Putamen (tissue), 1 donor: Measurements from ENCODE around the gene CANT1.

ENCODE experiments used
- DNase-seq: peaks from one replicate; pipeline ENCODE4 v3.0.0-alpha.2; 2016; ENCODE audit warnings: low spot score

Gene CANT1

GRCh38 chr17:79009397-79010303, at the start of gene CANT1:
TSS of gene CANT1 (minus strand) at chr17:79009764. CDS start at chr17:78997622, 12,142 bp downstream.
- DNase-seq, result peak; percentile 84

DNA sequence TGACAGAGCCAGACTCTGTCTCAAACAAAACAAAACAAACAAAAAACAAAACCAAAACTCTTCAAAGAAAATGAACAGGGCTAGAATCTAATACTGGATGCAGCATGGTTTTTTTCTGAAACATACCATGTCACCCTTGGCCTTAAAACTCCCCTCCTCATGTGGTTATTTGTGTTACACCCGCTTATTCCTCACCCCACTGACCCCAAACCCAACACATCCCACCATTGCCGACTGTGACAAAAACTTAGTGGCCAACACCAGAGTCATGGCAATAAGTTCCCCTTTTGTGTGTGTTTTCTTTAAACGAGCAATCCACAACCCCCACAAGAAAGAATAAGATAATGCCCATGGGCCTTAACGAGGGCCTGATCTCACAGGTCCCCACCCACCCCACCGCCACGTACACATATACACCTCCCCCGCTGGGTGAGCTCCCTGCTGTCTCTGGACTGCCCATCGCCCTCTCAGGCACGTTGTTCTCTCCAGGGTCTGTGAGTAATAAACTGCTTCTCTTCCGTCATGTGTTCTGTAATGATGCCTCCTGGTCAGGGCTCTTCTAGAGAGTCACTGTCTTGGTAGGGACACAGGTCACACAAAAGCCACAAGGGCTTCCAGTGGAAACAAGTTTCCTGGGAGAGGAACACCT, 48.3 kb upstream of the CANT1 start:
- DNase-seq, result no peak

DNA sequence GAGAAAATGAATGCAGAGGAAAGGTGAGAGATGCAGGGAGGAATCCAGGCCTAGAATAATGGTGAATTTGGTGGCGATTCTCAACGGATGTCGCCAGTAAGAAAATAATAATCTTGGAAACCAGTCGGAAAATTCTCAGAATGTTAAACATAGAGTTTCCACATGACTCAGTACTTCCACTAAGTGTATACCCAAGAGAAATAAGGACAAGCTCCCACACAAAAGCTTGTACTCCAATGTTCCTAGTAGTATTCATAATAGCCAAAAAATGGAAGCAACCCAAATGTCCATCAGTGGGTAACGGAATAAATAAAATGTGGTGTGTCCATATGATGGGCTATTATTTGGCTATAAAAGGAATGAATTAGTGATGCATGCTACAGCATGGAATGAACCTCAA, 45.6 kb upstream of the CANT1 start:
- DNase-seq, result no peak

DNA sequence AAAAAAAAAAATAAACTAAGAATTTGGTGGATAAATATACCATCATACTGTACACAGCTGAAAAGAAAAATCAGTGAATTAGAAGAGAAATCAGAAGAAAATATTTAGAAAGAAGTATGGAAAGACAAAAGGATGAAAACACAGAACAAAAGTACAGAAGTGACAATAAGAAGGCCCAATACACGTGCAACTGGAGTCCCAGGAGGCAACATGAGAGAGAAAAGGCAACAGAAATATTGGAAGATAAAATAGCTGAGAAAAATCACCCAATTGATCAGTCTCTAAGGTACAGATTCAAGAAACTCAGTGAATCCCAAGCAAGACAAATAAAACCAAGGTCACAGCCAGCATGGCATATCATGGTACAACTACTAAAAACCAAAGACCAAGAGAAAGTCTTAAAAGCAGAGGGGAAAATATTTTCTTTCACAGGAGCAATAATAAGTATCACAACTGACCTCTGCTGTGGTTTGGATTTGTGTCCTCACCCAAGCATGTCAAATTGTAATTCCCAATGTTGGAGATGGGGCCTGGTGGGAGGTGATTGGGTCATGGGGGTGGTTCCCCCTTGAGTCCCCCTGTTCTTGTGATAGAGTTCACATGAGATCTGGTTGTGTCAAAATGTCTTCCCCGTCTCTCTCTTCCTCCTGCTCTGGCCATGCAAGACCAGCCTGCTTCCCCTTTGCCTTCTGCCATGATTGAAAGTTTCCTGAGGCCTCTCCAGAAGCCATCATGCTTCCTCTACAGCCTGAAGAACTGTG, 44.8 kb upstream of the CANT1 start:
- no peak for DNase-seq

DNA sequence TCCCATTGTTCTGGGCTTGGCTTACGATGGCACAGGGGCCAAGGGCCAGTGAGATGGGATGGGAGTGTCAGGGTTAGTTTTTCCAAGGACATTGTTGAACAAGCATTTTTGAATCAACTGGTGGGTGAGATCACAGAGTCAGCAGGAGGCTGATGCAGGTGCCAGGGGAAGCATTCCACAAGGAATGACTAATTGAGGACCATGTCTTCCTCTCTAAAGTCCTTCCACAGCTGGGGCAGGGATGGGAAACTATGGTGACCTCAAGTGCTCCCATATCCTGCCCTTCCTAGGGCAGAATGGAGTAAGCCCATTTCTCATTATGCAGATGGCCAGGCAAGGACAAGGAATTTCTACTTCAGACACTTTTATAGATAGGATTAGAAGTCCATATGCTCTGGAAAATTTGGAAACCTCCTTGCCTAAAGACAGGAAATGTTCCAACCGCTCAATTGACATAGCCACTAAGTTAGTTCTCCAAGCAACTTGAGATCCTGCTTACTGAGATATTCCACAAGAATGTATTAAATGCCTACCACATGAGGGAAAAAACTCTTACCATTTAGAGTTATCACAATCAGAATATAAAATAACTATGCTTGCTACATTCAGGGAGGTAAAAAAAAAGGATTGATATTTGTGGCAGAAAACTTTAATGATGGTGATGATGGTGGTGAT, 43.8 kb upstream of the CANT1 start:
- no peak for DNase-seq

DNA sequence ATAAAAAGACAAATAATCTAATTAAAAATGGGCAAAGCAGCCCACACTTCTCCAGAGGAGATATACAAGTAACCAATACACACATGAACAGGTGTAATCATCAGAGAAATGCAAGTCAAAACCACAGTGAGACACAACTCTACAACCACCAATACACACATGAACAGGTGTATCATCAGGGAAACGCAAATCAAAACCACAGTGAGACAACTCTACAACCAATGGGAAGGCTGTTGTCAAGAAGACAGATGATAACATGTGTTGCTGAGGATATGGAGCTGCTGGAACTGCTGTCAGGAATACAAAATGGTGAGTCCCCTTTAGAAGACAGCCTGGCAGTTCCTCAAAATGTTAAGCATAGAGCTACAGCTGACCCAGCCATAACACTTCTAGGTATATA, 42.6 kb upstream of the CANT1 start:
- no peak for DNase-seq

DNA sequence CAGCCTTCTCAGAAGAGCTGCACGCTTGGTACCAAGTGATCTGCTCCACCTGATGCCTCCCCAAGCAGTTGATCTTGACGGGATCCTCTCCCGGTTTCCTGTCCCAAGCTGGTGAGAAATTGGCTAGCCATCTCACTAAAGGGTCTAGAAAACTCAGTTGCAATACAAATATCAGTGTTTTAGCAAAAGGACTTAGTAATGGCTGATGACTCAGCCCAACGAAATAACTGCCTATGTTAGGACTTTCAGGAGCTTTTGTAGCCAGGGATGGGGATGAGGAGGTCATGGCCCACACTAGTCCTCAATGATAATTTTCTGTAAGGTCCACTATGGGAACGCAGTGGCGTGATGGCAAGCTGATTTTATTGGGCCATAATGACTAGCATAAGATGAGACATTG, 41.7 kb upstream of the CANT1 start:
- DNase-seq, result no peak

DNA sequence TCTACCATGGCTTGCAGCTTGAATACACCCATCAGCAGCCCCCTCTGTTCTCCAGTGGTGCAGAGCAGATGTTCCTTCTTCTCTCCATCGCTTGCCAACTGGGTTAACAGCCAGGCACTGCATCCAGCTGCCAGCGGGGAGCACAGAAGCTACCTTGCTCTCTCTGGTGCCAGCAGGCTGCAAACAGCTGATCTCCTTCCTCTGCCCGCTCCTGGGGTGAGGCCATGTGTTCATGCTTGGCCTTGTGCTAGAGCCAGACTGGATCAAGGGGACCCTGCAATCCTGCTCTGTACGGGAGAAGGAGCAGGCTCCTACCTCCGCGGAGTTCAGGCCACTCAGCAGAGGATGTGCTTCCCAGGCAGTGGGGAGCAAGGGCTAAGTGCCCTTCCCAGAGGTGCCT, 41.0 kb upstream of the CANT1 start:
- DNase-seq, result no peak

DNA sequence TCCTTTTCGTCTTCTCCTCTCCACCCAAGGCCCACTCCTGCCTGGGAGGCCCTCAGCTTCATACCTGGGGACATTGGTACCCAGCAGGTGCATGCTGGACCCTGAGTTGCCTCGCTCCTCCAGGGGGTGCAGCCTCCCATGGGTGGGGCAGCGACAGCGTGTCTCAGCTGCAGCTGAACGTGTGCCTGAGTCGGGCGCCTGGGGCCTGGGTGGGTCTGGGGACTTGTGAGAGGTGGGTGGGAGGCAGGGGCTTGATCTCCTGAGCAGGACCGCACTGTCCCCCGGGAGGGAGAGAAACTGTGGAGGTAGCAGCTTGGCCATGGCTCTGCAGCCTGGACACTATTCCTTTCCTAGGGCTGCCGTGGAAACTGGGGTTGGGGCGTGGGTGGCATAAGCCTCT, 40.3 kb upstream of the CANT1 start:
- no peak for DNase-seq

DNA sequence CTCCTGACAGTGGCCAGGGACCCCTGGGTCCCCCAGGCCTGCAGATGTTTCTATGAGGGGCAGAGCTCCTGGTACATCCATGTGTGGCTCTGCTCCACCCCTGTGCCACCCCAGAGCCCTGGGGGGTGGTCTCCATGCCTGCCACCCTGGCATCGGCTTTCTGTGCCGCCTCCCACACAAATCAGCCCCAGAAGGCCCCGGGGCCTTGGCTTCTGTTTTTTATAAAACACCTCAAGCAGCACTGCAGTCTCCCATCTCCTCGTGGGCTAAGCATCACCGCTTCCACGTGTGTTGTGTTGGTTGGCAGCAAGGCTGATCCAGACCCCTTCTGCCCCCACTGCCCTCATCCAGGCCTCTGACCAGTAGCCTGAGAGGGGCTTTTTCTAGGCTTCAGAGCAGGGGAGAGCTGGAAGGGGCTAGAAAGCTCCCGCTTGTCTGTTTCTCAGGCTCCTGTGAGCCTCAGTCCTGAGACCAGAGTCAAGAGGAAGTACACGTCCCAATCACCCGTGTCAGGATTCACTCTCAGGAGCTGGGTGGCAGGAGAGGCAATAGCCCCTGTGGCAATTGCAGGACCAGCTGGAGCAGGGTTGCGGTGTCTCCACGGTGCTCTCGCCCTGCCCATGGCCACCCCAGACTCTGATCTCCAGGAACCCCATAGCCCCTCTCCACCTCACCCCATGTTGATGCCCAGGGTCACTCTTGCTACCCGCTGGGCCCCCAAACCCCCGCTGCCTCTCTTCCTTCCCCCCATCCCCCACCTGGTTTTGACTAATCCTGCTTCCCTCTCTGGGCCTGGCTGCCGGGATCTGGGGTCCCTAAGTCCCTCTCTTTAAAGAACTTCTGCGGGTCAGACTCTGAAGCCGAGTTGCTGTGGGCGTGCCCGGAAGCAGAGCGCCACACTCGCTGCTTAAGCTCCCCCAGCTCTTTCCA, 39.5 kb upstream of the CANT1 start:
- DNase-seq, result no peak

DNA sequence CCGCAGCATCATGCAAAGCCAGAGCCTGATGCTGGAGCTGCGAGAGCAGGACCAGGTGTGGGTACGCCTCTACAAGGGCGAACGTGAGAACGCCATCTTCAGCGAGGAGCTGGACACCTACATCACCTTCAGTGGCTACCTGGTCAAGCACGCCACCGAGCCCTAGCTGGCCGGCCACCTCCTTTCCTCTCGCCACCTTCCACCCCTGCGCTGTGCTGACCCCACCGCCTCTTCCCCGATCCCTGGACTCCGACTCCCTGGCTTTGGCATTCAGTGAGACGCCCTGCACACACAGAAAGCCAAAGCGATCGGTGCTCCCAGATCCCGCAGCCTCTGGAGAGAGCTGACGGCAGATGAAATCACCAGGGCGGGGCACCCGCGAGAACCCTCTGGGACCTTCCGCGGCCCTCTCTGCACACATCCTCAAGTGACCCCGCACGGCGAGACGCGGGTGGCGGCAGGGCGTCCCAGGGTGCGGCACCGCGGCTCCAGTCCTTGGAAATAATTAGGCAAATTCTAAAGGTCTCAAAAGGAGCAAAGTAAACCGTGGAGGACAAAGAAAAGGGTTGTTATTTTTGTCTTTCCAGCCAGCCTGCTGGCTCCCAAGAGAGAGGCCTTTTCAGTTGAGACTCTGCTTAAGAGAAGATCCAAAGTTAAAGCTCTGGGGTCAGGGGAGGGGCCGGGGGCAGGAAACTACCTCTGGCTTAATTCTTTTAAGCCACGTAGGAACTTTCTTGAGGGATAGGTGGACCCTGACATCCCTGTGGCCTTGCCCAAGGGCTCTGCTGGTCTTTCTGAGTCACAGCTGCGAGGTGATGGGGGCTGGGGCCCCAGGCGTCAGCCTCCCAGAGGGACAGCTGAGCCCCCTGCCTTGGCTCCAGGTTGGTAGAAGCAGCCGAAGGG, 38.6 kb upstream of the CANT1 start:
- DNase-seq, result no peak

GRCh38 chr17:79047291-79047920, 37.8 kb upstream of the CANT1 start:
- no peak for DNase-seq

DNA sequence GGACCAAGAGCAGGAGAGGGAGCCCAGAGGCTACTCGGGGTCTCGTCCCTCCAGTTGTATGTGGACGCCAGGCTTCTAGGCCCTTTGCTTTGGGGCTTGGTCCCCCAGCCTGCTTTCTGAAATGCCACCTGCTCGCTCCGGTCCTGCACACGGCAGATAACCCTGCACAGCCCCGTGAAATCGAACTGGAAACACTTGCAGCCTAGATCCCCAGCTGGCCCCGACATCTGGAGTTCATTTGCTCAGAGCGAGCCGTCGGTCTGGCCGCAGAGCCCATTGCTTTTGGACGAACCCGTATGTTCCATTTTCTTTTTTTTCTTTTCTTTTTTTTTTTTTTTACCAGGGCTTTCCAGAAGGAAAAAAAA, 37.3 kb upstream of the CANT1 start:
- DNase-seq, result no peak

DNA sequence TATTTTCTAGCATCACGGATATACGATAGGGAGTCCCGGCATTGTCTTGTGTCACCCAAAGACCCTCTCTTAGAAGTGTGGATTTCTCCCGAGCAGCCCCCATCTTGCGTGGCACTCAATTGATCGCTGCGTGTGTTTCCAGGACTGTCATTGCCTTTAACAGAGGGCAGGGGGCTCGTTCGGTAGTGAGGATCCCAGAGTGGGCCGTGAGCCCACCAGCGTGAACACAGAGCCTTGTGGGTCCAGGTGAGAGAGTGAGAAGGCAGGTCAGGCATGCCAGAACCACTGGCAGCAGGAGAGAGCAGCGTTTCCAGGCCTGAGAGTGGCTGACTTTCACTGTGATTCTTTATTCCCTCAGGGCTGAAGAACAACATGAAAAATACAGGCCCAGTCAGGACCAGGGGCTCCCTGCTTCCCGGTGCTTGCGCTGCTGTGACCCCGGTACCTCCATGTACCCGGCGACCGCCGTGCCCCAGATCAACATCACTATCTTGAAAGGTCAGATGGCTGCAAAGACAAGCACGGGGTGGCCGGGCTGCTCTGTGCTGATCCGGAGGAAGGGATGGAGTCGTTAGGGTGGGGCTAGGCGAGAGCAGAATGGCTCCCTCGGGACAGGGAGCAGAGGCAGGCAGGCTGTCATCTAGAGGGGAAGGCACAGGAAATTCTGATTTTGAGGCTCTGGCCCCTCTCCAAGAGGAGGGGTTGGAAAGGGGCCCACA, 36.8 kb upstream of the CANT1 start:
- DNase-seq, result no peak

GRCh38 chr17:79045842-79046196, 36.3 kb upstream of the CANT1 start:
- peak; percentile 30 for DNase-seq

- no peak for DNase-seq
Measured at GRCh38 chr17:79045001-79045729, 35.6 kb upstream of the CANT1 start.

DNA sequence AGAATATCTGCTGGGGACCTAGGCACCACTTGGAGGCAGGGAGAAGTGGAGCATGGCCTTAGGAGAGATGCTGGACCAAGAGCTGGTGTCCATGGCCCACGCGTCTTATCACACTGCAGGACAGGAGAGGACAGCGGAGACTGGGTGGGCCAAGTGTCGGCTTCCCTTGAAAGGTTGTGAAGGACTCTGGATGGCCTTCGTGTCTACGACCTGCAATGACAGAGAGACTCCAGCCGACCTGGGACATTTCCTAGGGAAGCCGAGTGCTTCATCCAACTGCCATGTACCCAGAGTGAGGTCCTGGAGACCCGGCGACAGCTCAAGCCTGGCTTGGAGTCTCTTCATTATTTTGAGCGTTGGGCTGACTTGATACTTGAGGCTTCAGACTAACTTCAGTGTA, 34.9 kb upstream of the CANT1 start:
- no peak for DNase-seq

GRCh38 chr17:79043931-79044320, 34.4 kb upstream of the CANT1 start:
- no peak for DNase-seq
